HG02884 (cell line): ENCODE data around the gene GFOD1.
"Not testable (repeated sequence)": the region's sequence is repeated elsewhere in the genome, so short reads cannot be mapped to it uniquely, and the experiment has no call there.

ENCODE experiments used
- ATAC-seq: cut with Tn5 transposase; IDR thresholded peaks from one replicate; pipeline ENCODE4 v1.9.1; 2021; ENCODE audit warnings: mild to moderate bottlenecking, moderate library complexity; ENCODE audit not compliant: unreplicated experiment

Gene GFOD1

DNA sequence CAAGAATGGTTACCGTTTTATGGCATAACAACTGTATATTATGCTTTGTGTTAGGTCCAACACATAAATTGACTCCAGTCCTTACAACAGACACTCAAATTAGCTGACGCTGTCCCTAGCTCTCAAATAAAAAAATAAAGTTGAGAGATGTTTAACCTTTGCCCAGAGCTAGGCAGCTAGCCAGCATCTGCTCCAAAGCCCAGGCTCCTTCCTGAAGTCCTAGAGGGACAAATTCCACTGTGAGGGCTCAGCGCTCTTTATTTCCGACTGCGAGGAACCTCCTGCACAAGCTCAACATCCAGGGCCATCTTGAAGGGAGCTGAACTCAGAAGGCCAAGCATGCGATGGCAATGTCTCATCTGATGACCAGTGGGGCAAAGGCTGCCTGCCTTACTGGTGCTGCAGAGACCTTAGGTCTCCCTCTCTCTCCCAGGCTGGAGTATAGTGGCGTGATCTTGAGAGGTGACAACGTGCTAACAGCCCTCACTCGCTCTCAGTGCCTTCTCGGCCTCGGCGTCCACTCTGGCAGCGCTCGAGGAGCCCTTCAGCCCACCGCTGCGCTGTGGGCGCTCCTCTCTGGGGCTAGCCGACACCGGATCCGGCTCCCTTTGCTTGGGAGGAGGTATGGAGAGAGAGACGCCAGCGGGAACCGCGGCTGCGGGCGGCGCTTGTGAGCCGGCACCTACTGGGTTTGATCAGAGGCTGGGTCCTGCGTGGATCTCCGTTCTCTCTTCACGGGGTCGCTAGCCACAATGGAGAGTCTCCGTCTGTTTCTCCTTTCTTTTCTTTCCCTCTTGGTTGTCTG is 24.7 kb upstream of the GFOD1 start:
- ATAC-seq = no peak

GRCh38 chr6:13511141-13511571 is 23.8 kb upstream of the GFOD1 start:
- ATAC-seq = not testable (repeated sequence)

GRCh38 chr6:13510433-13510832 is 23.0 kb upstream of the GFOD1 start:
- not testable (repeated sequence) for ATAC-seq

DNA sequence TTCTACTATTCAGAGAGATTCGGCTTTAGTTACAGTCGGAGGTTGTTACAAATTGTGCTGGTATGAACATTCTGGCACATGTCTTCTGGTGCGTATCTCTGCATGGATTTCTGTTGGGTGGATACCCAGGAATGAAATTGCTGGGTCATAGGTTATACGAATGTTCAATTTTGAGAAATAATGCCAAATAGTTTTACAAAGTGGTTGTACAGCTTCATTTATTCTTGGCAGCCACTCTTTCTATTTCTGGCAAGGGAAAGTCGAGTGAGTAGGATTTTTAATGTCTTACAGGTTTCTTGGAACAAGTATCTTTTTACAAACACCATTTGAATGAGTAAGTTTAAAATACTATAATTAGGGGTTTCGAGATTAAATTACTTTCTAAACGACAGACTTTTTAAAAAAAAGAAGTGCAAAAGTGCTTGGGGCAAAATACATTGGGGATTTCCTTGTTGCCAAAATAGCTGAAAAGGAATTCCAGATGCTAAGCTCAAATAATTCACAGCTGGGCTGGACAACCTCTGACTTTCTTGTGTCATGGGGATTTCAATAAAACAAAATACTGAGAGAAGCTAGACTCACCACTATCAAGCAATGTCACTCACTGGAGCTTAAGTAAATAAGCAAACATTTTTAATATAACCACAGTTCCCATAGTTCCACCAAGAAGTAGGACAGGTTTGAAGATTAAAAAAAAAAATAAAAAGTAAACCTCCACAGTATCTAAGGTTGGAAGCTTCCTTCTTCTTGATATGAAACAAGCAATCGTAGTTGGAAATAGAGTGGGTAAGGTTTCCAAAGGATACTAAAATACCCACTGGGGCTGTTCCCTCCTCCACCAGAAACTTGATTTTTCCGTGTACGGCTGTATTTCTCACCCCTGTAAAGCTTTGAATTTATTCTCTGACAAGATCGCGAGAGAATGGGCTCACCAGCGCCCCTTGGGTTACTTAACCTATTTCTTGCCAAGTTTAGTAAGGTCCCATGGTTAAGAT is 21.6 kb upstream of the GFOD1 start:
- no peak for ATAC-seq

DNA sequence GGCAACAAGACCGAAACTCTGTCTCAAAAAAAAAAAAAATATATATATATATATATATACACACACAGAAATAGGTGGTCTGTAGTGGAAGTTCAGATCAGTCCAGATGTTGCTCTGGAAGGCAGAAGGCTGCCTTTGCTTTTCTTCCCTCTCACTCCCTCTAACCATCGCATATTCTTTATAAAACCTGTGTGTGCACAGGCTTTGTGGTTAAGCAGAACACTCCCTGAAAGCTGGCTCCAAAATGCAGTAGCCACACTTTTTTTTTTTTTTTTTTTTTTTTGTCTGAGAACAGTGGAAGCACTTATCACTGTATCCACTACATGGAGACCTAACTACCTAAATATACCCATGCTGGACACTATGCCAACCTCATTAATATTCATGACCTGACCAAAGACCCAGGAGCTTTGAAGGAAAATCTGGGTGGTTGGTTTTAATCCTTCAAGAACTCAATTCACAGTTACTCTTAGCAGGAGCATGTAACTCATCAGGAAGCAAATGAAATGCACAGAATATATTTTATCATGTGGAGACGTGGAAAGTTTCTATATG is 20.0 kb upstream of the GFOD1 start:
- ATAC-seq = no peak

- ATAC-seq = no peak
Observed at GRCh38 chr6:13505345-13505734, 17.9 kb upstream of the GFOD1 start.

GRCh38 chr6:13504611-13505344 is 17.4 kb upstream of the GFOD1 start:
- no peak for ATAC-seq

- ATAC-seq = no peak
Observed at GRCh38 chr6:13500915-13501314, 13.5 kb upstream of the GFOD1 start.

- no peak for ATAC-seq
Observed at GRCh38 chr6:13500264-13500663, 12.9 kb upstream of the GFOD1 start.

GRCh38 chr6:13496513-13497190 is 9.3 kb upstream of the GFOD1 start:
- no peak for ATAC-seq

- no peak for ATAC-seq
Observed at GRCh38 chr6:13495818-13496217, 8.4 kb upstream of the GFOD1 start.

GRCh38 chr6:13495112-13495776 is 7.8 kb upstream of the GFOD1 start:
- no peak for ATAC-seq

- ATAC-seq = no peak
Observed at GRCh38 chr6:13494137-13494536, 6.7 kb upstream of the GFOD1 start.

- ATAC-seq = no peak
Observed at GRCh38 chr6:13493147-13493546, 5.7 kb upstream of the GFOD1 start.

DNA sequence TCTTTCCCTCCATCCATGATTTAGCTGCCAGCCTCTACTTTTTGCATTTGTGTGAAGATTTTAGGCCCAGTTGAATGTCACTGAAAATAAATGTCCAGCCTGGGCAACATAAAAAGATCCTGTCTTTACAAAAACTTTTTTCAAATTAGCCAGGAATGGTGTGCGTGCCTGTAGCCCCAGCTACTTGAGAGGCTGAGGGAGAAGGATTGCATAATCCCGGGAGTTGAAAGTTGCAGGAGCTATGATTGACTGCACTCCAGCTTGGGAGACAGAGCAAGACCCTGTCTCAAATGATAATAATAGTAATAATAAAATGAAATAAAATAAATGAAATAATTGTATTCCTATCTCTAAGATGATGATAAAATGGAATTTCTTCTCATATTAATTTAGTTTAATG is 5.0 kb upstream of the GFOD1 start:
- no peak for ATAC-seq

GRCh38 chr6:13491538-13491937 is 4.1 kb upstream of the GFOD1 start:
- ATAC-seq = no peak

GRCh38 chr6:13490402-13490801 is 3.0 kb upstream of the GFOD1 start:
- no peak for ATAC-seq

DNA sequence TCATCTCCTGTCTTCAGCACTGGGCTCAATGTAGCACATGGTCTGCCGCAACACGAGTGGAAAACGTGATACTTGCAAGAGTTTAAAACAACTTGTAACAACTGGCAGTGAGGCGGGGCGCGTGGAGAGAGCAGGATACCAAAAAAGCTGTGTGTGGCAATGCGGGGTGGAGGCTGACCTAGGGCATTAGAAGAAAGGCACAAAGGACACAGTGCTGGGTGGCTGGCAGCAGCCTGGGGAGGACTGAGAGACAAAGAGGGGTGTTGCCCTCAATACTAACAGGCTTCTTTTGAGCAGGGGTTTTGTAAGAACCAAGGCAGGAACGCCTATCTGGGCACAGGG is 1.5 kb upstream of the GFOD1 start:
- ATAC-seq = no peak

- ATAC-seq = no peak
Observed at GRCh38 chr6:13488015-13488895, 855 bp upstream of the GFOD1 start.
